GM13976 (cell line): Measurements from ENCODE around the gene MEX3A.

Experiments used
- DNase-seq: peaks from one replicate; pipeline ENCODE4 v3.0.0; 2012; ENCODE audit warnings: low spot score
- in situ Hi-C: fragments of 300-500 bp; cut with MboI; formaldehyde crosslinking; loops from one replicate; pipeline ENCODE4 v1.12.0; 2022; ENCODE audit warnings: low sequenced_read_pairs, mixed read lengths, inconsistent platforms; ENCODE audit not compliant: unreplicated experiment
- TF ChIP-seq, protein P1 (sequence below): IDR thresholded peaks from 2 replicates; pipeline ENCODE4 v1.5.1; 2012; ENCODE audit warnings: borderline replicate concordance, mild to moderate bottlenecking; ENCODE audit not compliant: insufficient read depth; ENCODE audit errors: extremely low read depth, missing control alignments, control extremely low read depth

The MEX3A gene

DNA sequence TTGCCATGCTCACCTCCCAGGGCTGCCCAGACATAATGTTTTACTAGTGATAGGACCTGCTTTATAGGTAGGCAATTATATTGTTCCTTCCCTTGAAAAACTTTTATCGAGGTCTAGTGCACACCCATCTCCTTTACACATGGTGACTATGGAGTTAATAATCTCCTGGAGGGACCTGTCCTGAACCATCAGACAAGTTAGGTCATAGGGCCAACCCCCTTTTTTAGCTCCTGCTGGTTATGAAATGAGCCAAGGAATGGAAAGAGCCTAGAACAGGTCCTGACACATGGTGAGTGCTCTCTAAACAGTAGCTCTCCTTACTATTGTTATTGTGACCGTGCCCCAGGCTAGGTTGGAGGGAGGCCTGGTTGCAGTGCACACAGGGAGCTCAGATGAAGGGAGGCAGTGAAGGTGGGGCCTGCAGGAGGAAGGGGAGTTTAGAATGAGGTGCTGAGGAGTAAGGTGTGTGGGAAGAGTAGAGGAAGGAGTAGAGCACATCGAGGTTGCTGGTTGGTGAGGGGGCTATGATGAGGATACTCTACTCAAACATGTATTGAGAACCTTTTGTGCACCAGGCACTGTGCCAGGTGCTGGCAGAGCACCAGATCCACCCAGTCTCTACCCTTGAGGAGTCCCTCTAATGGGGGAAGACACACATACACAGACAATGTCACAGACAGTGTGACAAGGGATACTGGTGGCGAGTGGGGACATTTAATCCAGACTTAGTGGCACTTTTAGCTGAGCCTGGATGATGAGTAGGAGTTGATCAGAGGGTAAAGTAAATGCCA is 18.1 kb upstream of the MEX3A start:
- TF ChIP-seq, protein P1, sequence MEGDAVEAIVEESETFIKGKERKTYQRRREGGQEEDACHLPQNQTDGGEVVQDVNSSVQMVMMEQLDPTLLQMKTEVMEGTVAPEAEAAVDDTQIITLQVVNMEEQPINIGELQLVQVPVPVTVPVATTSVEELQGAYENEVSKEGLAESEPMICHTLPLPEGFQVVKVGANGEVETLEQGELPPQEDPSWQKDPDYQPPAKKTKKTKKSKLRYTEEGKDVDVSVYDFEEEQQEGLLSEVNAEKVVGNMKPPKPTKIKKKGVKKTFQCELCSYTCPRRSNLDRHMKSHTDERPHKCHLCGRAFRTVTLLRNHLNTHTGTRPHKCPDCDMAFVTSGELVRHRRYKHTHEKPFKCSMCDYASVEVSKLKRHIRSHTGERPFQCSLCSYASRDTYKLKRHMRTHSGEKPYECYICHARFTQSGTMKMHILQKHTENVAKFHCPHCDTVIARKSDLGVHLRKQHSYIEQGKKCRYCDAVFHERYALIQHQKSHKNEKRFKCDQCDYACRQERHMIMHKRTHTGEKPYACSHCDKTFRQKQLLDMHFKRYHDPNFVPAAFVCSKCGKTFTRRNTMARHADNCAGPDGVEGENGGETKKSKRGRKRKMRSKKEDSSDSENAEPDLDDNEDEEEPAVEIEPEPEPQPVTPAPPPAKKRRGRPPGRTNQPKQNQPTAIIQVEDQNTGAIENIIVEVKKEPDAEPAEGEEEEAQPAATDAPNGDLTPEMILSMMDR = no peak
- no peak for DNase-seq
- in situ Hi-C loops = no loop called here

DNA sequence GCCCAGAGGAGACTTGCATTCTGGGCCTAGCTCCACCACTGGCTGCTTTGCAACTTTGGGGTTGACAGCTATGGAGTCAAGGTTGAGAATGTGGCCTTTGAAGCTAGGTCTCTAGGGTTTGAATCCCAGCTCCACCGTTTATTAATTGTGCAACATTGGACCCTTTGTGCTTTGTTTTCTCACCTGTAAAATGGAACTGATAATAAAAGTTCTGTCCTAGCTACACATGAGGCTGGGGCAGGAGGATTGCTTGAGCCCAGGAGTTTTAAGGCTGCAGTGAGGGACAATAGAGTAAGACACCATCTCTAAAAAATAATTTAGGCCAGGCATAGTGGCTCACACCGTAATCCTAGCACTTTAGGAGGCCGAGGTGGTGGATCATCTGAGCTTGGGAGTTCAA is 17.0 kb upstream of the MEX3A start:
- in situ Hi-C loops = loop anchor here (10.0 kb wide), 1 partner anchor 126 kb away; no protein-coding TSS in a partner anchor
- no peak for DNase-seq
- TF ChIP-seq, protein P1 = no peak

- no peak for DNase-seq
- TF ChIP-seq, protein P1 = no peak
- in situ Hi-C loops = loop anchor here (10.0 kb wide), 1 partner anchor 126 kb away; no protein-coding TSS in a partner anchor
Observed at GRCh38 chr1:156098784-156099183, 16.5 kb upstream of the MEX3A start.

DNA sequence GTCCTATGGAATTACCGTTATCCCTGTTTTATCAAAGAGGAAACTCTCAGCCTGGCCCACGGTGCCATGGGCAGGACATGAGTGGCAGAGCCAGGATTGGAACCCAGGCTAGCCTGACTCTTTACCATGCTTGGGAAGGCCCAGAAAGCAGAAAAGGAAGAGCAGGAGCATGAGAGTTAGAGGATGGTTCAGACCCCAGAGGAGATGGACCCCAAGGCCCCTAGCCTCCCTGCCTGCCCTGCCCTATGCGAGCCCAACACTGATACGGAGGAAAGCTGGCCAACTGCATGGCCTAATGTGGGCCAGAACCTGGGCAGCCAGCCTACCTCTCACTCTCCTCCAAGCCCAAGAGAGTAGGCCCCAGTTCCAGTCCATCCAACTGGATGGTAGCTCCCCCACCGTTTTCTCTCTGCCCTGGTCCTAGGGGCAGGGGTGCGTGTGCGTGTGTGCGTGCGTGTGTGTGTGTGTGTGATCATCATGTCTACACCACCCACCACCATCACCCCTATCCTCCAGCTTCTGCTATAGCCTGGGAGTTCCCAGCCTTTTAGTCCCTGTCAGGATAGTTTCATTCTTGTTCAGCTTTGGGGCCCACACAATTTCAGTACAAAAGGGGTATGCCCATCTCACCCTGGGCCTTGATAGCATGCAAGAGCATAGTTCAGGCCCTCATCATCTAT is 15.4 kb upstream of the MEX3A start:
- TF ChIP-seq, protein P1 = no peak
- no peak for DNase-seq
- in situ Hi-C loops = loop anchor here (10.0 kb wide), 1 partner anchor 127 kb away; no protein-coding TSS in a partner anchor

DNA sequence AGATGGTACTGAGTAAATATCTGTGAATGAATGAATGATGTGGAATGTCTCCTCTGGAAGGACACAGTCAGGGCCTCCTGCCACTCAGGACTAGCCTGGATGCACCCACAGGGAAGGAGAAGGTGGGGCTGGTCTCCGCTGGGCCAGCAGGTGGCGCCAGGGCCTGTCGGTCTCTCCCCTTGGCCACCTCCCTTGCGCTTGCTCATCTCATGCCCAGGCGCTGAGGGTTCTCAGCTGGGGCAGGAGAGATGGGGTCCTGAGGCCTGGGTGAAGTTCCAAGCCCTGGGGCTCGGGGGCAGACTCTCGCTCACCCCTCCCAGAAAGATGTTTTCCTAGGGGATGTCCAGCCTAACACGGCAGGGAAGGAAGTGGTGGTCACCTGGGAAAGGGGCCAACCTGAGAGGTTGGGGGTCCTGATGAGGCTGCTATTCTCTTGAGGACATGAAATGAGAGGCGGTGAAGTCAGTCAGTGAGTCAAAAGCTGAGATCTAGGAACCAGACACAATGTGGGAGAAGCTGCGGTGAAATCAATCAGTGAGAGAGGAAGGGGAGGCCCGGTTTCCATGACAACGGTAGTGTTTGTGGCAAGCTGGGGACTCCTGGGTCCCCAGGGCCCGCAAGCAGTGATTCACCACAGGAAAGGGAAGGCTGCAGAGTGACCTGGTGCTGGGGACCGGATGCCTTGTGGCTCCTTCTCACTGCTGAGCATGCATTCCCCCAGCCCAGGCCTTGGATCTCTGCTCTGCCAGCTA is 14.6 kb upstream of the MEX3A start:
- TF ChIP-seq, protein P1 = peak; percentile 90
- peak; percentile 88 for DNase-seq
- in situ Hi-C loops = loop anchor here (10.0 kb wide), 1 partner anchor 128 kb away; no protein-coding TSS in a partner anchor

- in situ Hi-C loops = loop anchor here (10.0 kb wide), 1 partner anchor 129 kb away; no protein-coding TSS in a partner anchor
Observed at GRCh38 chr1:156095906-156096508, 13.7 kb upstream of the MEX3A start.

More at GRCh38 chr1:156095906-156096508, 13.7 kb upstream of the MEX3A start:
- TF ChIP-seq, protein P1 = no peak
- no peak for DNase-seq
